NAMALWA (cell line): ENCODE results near the gene SMG1.
"Not testable (repeated sequence)": the region's sequence is repeated elsewhere in the genome, so short reads cannot be mapped to it uniquely, and the experiment has no call there.

ENCODE experiments used
- DNase-seq: peaks from one replicate; pipeline ENCODE4 v3.0.0-alpha.2; 2015; ENCODE audit warnings: low spot score

Gene SMG1

GRCh38 chr16:18800293-18800692 lies 125.9 kb downstream of the SMG1 start:
- DNase-seq: peak; percentile 43

- DNase-seq: no peak
These were observed 126.7 kb downstream of the SMG1 start for GRCh38 chr16:18799500-18799899.

GRCh38 chr16:18797746-18798145 lies 128.5 kb downstream of the SMG1 start:
- no peak for DNase-seq

- no peak for DNase-seq
These were observed 129.8 kb downstream of the SMG1 start for GRCh38 chr16:18796377-18796776.

GRCh38 chr16:18792836-18793433 lies 133.3 kb downstream of the SMG1 start:
- DNase-seq: no peak

- DNase-seq: peak; percentile 98
These were observed 136.1 kb downstream of the SMG1 start, which contains the start of gene RPS15A for GRCh38 chr16:18789850-18790706. Gene RPS15A (minus strand): TSS chr16:18790334. CDS start chr16:18789113, 1,221 bp downstream.

- DNase-seq: no peak
These were observed 136.7 kb downstream of the SMG1 start for GRCh38 chr16:18789515-18789849.

GRCh38 chr16:18788828-18789514 lies 137.2 kb downstream of the SMG1 start:
- no peak for DNase-seq

- no peak for DNase-seq
These were observed 141.1 kb downstream of the SMG1 start for GRCh38 chr16:18784917-18785623.

GRCh38 chr16:18783430-18784341 lies 142.5 kb downstream of the SMG1 start:
- no peak for DNase-seq

- no peak for DNase-seq
These were observed 143.3 kb downstream of the SMG1 start for GRCh38 chr16:18782697-18783429.

GRCh38 chr16:18781232-18781631 lies 145.0 kb downstream of the SMG1 start:
- DNase-seq: not testable (repeated sequence)

GRCh38 chr16:18780460-18781026 lies 145.7 kb downstream of the SMG1 start:
- peak; percentile 21 for DNase-seq

- not testable (repeated sequence) for DNase-seq
These were observed 148.5 kb downstream of the SMG1 start for GRCh38 chr16:18777664-18778063.

- DNase-seq: not testable (repeated sequence)
These were observed 149.9 kb downstream of the SMG1 start for GRCh38 chr16:18776334-18776733.

- not testable (repeated sequence) for DNase-seq
These were observed 151.6 kb downstream of the SMG1 start for GRCh38 chr16:18774651-18775050.

GRCh38 chr16:18772171-18772570 lies 154.0 kb downstream of the SMG1 start:
- DNase-seq: not testable (repeated sequence)

- not testable (repeated sequence) for DNase-seq
These were observed 155.8 kb downstream of the SMG1 start for GRCh38 chr16:18770336-18770962.

GRCh38 chr16:18767217-18767616 lies 159.0 kb downstream of the SMG1 start:
- not testable (repeated sequence) for DNase-seq

GRCh38 chr16:18762713-18763112 lies 163.5 kb downstream of the SMG1 start:
- not testable (repeated sequence) for DNase-seq
